NT2/D1 (cell line): ENCODE data around the gene LRRC42.
A peak's percentile ranks its signal among the peaks of the same experiment; 100 is the strongest.

Source experiments
- DNase-seq: peaks from one replicate; pipeline ENCODE4 v3.0.0-alpha.2; 2011; ENCODE audit warnings: low read depth, low spot score
- H3K27me3 ChIP-seq: 2 replicates; pipeline ENCODE4 v1.6.0; 2011; ENCODE audit warnings: mild to moderate bottlenecking; ENCODE audit not compliant: insufficient read length, insufficient read depth
- H3K36me3 ChIP-seq: 2 replicates; pipeline ENCODE4 v1.6.1; 2011; ENCODE audit warnings: mild to moderate bottlenecking, low read length, mixed read lengths; ENCODE audit not compliant: insufficient read depth, insufficient read length
- H3K4me1 ChIP-seq: 2 replicates; pipeline ENCODE4 v1.5.1; 2011; ENCODE audit not compliant: insufficient read depth, insufficient read length
- H3K4me3 ChIP-seq: 2 replicates; pipeline ENCODE4 v1.5.1; 2011; ENCODE audit warnings: low read depth; ENCODE audit not compliant: insufficient read length
- H3K9ac ChIP-seq: 2 replicates; pipeline ENCODE4 v1.6.0; 2011; ENCODE audit warnings: low read depth; ENCODE audit not compliant: insufficient read length
- H3K9me3 ChIP-seq: 2 replicates; pipeline ENCODE4 v1.5.1; 2011; ENCODE audit warnings: mild to moderate bottlenecking, low read length; ENCODE audit not compliant: insufficient read depth
- SUZ12 ChIP-seq: IDR thresholded peaks from 2 replicates; pipeline ENCODE4 v1.6.1; 2011; ENCODE audit not compliant: insufficient read length, insufficient read depth; ENCODE audit errors: extremely low read depth
- YY1 ChIP-seq: IDR thresholded peaks from 2 replicates; pipeline ENCODE4 v1.6.1; 2011; ENCODE audit not compliant: insufficient read length, insufficient read depth
- ZNF274 ChIP-seq: IDR thresholded peaks from 2 replicates; pipeline ENCODE4 v1.6.1; 2011; ENCODE audit warnings: mild to moderate bottlenecking, low read depth, low read length

LRRC42 gene, protein sequence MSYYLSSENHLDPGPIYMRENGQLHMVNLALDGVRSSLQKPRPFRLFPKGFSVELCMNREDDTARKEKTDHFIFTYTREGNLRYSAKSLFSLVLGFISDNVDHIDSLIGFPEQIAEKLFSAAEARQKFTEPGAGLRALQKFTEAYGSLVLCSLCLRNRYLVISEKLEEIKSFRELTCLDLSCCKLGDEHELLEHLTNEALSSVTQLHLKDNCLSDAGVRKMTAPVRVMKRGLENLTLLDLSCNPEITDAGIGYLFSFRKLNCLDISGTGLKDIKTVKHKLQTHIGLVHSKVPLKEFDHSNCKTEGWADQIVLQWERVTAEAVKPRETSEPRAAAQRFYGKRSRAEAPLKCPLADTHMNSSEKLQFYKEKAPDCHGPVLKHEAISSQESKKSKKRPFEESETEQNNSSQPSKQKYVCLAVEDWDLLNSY

DNA sequence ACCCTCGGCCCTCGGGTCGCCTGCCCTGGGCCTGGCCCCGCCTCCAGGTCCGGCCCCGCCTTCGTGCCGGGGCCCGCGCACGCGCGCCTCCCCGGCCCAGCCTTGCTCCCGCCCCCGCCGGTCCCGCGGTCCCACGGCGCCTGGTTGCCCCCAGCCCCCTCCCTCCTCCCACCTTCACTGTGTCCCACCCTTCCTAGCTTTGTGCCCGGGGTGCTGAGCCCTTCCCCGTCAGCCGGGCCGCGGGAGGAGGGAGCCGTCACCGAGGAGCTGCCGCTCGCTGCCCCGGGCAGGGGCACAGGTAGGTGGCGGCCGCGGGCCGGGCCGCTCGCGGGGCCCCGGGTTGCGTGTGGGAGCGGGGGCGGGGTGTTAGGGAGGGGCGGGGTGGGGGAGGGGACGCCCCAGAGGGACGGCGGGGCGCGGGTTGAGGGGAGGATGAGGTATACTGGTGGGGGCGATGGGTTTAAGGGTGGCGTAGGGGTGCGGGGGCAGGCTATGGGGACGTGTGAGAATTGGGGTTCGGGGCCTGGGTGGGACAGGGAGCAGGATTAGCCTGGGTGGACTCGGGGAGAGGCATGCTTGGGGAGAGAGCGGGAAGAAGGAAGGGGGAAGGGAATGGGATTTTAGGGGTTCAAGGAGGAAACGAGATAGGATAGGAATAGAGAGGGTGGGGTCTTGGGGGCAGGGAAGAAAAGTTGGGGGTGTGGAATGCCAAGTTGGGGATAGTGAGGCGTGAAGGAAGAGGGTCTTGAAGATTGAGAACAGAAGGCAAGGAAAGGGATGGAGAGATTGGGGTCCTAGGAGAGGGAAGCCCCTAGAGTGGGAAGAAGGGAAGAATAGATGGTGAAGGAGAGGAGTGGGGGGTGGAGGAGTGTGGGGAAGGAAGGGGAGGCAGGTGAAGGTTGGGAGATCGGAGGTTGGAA lies at the start of gene LRRC42:
TSS of gene LRRC42 (plus strand) at position 99 of the 920 bp plus-strand sequence. CDS start 5,650 bp downstream, outside the sequence.
- DNase-seq, result no peak

DNA sequence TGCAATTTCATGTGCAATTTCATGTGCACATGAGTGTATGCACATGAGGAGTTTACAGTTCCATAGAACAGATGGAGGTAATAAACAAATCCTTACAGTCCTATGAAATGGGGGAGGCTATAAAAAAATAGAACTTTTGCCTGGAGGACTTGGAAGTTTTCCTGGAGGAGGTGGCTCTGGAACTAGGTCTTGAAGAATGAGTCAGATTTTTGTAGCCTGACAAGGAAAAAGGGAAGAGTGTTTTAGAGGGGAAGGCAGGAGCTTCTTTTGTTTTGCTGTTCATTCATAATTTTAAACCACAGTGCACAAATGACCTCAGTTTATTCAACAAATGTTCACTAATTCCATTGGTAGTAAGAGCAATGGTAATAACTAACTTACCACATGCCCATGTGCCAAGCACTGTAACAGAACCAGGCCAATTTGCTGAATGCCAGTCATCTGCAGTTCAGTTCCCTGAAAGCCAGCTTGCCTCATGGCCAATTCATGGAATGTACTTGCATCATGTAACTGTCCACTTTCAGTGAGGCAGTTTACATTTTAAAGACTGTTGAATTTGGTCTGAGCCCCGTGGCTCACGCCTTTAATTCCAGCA lies 49.4 kb upstream of the LRRC42 start:
- H3K9ac ChIP-seq, result no peak overlapping the region
- H3K27me3 ChIP-seq, result no peaks in the 10 kb centered on the region
- H3K9me3 ChIP-seq, result no peaks in the 10 kb centered on the region
- no peaks in the 10 kb centered on the region for H3K36me3 ChIP-seq
- peaks cover 3% of the 10 kb centered on the region for H3K4me1 ChIP-seq
- H3K4me3 ChIP-seq, result no peak overlapping the region
- TF ChIP-seq ZNF274 (no peak), YY1 (no peak), SUZ12 (no peak)
- DNase-seq, result no peak

More for the DNA sequence above, at the start of gene LRRC42:
- no peaks in the 10 kb centered on the region for H3K4me1 ChIP-seq
- TF ChIP-seq ZNF274, result no peak
- TF ChIP-seq YY1, result no peak
- TF ChIP-seq SUZ12, result no peak
- H3K4me3 ChIP-seq, result peak within 1 kb of the TSS; percentile 88
- H3K9me3 ChIP-seq, result no peaks in the 10 kb centered on the region
- H3K27me3 ChIP-seq, result no peaks in the 10 kb centered on the region
- H3K9ac ChIP-seq, result peak within 1 kb of the TSS; percentile 84
- peaks cover 35% of the 10 kb centered on the region for H3K36me3 ChIP-seq

DNA sequence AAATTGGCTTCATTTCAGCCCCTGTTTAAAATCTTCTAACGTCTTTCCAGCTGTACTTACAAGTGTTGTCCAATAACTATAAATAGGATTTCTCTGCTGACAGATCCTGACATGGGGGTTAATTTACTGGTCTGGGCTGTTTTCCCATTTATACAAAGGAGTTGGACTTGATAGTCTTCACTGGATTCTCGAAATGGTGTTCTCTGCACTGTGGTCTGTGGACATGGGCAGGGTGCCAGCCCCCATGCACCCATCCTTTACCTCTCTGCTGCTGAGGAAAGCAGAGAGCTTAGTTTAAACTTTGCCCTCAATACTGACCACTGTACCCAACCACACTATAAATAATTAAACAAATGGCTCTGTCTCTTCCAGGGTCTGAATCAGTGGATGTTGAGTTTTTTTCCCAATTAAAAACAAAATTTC lies 46.9 kb upstream of the LRRC42 start:
- Histone ChIP-seq H3K4me1 (peaks cover 11% of the 10 kb centered on the region), H3K4me3 (no peak overlapping the region), H3K9ac (no peak overlapping the region), H3K27me3 (no peaks in the 10 kb centered on the region), H3K36me3 (no peaks in the 10 kb centered on the region), H3K9me3 (no peaks in the 10 kb centered on the region)
- TF ChIP-seq SUZ12 (no peak), YY1 (no peak), ZNF274 (no peak)
- no peak for DNase-seq

DNA sequence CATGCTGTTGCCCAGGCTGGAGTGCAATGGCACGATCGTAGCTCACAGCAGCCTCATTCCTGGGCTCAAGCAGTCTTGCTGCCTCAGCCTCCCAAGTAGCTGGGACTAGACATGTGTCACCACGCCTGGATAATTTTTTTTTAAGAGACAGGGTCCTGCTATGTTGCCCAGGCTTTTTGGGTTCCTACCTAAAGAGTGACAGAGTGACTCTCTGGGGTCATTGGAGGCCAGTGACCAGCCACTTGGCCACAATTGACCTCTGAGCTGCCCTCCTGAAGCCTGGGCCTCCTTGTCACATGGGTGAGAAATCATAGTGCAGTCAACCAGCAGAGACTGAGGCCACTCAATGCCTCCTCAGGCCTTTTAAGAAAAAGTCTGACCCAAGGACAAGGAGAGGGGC lies 46.4 kb upstream of the LRRC42 start:
- DNase-seq, result no peak
- Histone ChIP-seq H3K4me1 (peaks cover 11% of the 10 kb centered on the region), H3K9ac (no peak overlapping the region), H3K27me3 (no peaks in the 10 kb centered on the region), H3K9me3 (no peaks in the 10 kb centered on the region), H3K36me3 (no peaks in the 10 kb centered on the region), H3K4me3 (no peak overlapping the region)
- TF ChIP-seq ZNF274 (no peak), SUZ12 (no peak), YY1 (no peak)

DNA sequence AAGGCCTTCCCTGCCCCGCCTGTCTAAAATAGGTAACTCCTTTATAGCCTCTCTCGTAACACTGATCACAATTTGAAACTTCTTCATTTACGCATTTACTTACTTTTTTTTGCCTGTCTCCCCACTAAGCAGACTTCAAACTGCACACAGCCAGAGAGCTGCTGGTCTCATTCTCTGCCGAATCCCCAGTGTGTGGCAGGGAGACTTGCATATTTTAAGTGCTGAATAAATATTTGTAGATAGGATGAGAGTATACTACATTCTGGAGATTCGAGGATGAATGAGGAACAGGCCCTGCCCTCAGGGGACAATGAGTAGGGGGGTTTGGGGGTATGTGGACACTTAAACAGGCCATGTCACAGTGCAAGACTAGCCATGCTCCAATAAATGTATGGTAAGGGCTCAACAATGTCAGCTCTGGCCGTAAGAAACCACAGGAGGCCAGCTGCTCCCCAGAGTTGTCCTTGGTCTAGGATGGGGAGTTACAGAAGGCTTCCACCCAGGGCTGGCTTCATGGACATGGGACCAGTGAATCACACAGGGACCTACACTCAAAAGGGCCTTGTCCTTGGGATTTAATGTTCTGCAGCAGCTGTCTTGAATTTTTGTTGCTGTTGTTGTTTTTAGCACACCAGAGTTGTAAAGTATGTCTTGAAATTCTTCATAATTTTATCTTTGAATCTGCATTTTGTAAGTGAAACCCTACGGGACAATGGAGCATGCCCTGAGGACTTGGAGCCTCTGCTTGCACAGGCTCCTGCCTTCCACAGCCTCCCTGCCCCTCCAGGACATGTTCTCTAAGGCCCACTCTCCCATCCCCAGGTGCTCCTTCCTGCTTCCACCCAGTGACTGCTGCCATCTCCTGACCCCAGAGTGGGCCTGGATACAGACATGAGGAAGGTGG lies 43.7 kb upstream of the LRRC42 start:
- Histone ChIP-seq H3K9ac (no peak overlapping the region), H3K36me3 (no peaks in the 10 kb centered on the region), H3K9me3 (no peaks in the 10 kb centered on the region), H3K27me3 (no peaks in the 10 kb centered on the region), H3K4me3 (no peak overlapping the region), H3K4me1 (peaks cover 11% of the 10 kb centered on the region)
- TF ChIP-seq YY1, result no peak
- TF ChIP-seq SUZ12, result no peak
- TF ChIP-seq ZNF274, result no peak
- DNase-seq, result no peak

DNA sequence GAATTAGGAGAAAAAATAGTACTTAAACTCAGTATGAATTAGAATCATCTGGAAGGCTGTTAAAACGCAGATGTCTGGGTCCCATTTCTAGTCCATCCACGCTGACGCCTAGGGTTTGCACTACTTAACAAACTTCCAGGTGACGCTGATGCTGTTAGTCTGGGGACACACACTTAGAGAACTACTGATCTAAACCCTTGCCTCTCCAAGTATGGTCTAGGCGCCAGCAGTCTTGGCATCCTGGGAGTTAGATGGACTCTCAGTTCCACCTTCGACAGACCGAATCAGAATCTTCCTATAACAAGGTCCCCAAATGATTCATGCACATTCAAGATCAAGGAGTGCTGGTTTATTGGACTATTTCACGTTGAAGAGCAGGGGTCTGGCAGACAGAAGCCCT lies 40.6 kb upstream of the LRRC42 start:
- H3K9me3 ChIP-seq, result no peaks in the 10 kb centered on the region
- DNase-seq, result no peak

More for the DNA sequence above, 40.6 kb upstream of the LRRC42 start:
- H3K9ac ChIP-seq, result no peak overlapping the region
- H3K4me1 ChIP-seq, result peaks cover 12% of the 10 kb centered on the region
- no peaks in the 10 kb centered on the region for H3K36me3 ChIP-seq
- no peaks in the 10 kb centered on the region for H3K27me3 ChIP-seq
- no peak overlapping the region for H3K4me3 ChIP-seq
- no peak for TF ChIP-seq ZNF274
- TF ChIP-seq YY1, result no peak
- no peak for TF ChIP-seq SUZ12
